Liver (tissue), 9 donors: ENCODE measurements around the gene MYH2. TPM values are rescaled to one million over a fixed set of nuclear protein-coding genes. Genes with fewer than 3 reads are reported as not detected.

Experiments
- DNase-seq: peaks from one replicate; pipeline ENCODE4 v3.0.0-alpha.2; 2017; ENCODE audit warnings: low spot score
- H3K27ac ChIP-seq, 2 donors: one replicate each; pipeline ENCODE4 v1.7.0; 2013; ENCODE audit warnings: inconsistent platforms in 2 of 2, low read length in 2 of 2, control low read depth in 1 of 2, low read depth in 1 of 2, mild to moderate bottlenecking in 1 of 2
- H3K27me3 ChIP-seq, 4 donors: one replicate each; pipeline versions ENCODE4 v1.6.1 to v1.7.0; 2013; ENCODE audit warnings: low read length in 3 of 4, inconsistent platforms in 1 of 4, mild to moderate bottlenecking in 1 of 4, moderate library complexity in 1 of 4; ENCODE audit not compliant: control insufficient read depth in 4 of 4, insufficient read depth in 4 of 4
- H3K36me3 ChIP-seq, 4 donors: one replicate each; pipeline versions ENCODE4 v1.6.1 to v1.7.0; 2013; ENCODE audit warnings: low read length in 3 of 4, mild to moderate bottlenecking in 3 of 4, low read depth in 1 of 4, moderate library complexity in 1 of 4; ENCODE audit not compliant: control insufficient read depth in 4 of 4, insufficient read depth in 3 of 4
- H3K4me1 ChIP-seq, 4 donors: one replicate each; pipeline versions ENCODE4 v1.6.1 to v1.7.0; 2013; ENCODE audit warnings: low read length in 3 of 4, mild to moderate bottlenecking in 3 of 4, moderate library complexity in 1 of 4; ENCODE audit not compliant: control insufficient read depth in 4 of 4, insufficient read depth in 4 of 4
- H3K4me3 ChIP-seq, 3 donors: one replicate each; pipeline versions ENCODE4 v1.6.1 to v1.7.0; 2013; ENCODE audit warnings: low read length in 3 of 3, control low read depth in 1 of 3, low read depth in 1 of 3, mild to moderate bottlenecking in 1 of 3
- H3K9ac ChIP-seq, 2 donors: one replicate each; pipeline ENCODE4 v1.7.0; 2013; ENCODE audit warnings: low read length in 2 of 2, mild to moderate bottlenecking in 2 of 2, moderate library complexity in 2 of 2, control low read depth in 1 of 2, low read depth in 1 of 2
- H3K9me3 ChIP-seq, 4 donors: one replicate each; pipeline versions ENCODE4 v1.6.1 to v1.7.0; 2013; ENCODE audit warnings: low read length in 3 of 4; ENCODE audit not compliant: control insufficient read depth in 4 of 4
- ATF3 ChIP-seq: IDR thresholded peaks from 2 replicates; pipeline ENCODE4 v1.6.1; 2016; ENCODE audit warnings: antibody characterized with exemption
- EGR1 ChIP-seq, 2 donors: IDR thresholded peaks; 2 replicates each; pipeline ENCODE4 v1.6.1; 2016 to 2018; ENCODE audit warnings: antibody characterized with exemption in 2 of 2, low read depth in 2 of 2
- FOXA1 ChIP-seq: IDR thresholded peaks from 2 replicates; pipeline ENCODE4 v1.6.1; 2016; ENCODE audit warnings: antibody characterized with exemption
- FOXA2 ChIP-seq: IDR thresholded peaks from 2 replicates; pipeline ENCODE4 v1.6.1; 2016; ENCODE audit warnings: antibody characterized with exemption
- GABPA ChIP-seq, 2 donors: IDR thresholded peaks in 1 of 2; conservative IDR thresholded peaks in 1 of 2; 2 replicates each; pipeline ENCODE4 v1.6.1; 2016; ENCODE audit warnings: antibody characterized with exemption in 2 of 2, mild to moderate bottlenecking in 1 of 2, moderate library complexity in 1 of 2
- HNF4A ChIP-seq, 2 donors: conservative IDR thresholded peaks; 2 replicates each; pipeline ENCODE4 v1.6.1; 2016; ENCODE audit warnings: antibody characterized with exemption in 2 of 2, mild to moderate bottlenecking in 2 of 2
- HNF4G ChIP-seq: IDR thresholded peaks from 2 replicates; pipeline ENCODE4 v1.6.1; 2016; ENCODE audit warnings: antibody characterized with exemption
- JUND ChIP-seq, 2 donors: IDR thresholded peaks; 2 replicates each; pipeline ENCODE4 v1.6.1; 2016; ENCODE audit warnings: antibody characterized with exemption in 2 of 2
- NR2F2 ChIP-seq: IDR thresholded peaks from 2 replicates; pipeline ENCODE4 v1.6.1; 2016; ENCODE audit warnings: antibody characterized with exemption
- RAD21 ChIP-seq, 2 donors: IDR thresholded peaks; 2 replicates each; pipeline ENCODE4 v1.6.1; 2016; ENCODE audit warnings: antibody characterized with exemption in 2 of 2, mild to moderate bottlenecking in 2 of 2
- REST ChIP-seq: IDR thresholded peaks from 2 replicates; pipeline ENCODE4 v1.6.1; 2016; ENCODE audit warnings: antibody characterized with exemption, mild to moderate bottlenecking
- TAF1 ChIP-seq: conservative IDR thresholded peaks from 2 replicates; pipeline ENCODE4 v1.6.1; 2016; ENCODE audit warnings: antibody characterized with exemption, mild to moderate bottlenecking
- YY1 ChIP-seq: IDR thresholded peaks from 2 replicates; pipeline ENCODE4 v1.6.1; 2016; ENCODE audit warnings: antibody characterized with exemption, mild to moderate bottlenecking
- ZBTB33 ChIP-seq: IDR thresholded peaks from 2 replicates; pipeline ENCODE4 v1.6.1; 2016; ENCODE audit warnings: antibody characterized with exemption
- polyA plus RNA-seq, 2 donors: library from polyadenylated mRNA; stranded (reverse) in 1 of 2; unstranded in 1 of 2; fragments of 200-250 nt in 1 of 2; fragments of >200 nt in 1 of 2; fragmentation: Nextera tagmentation in 1 of 2; extraction: Ambion mirVana in 1 of 2; gene quantifications; one replicate each; pipeline versions ENCODE4 v1.2.1 to v1.2.3, GENCODE V29; 2013 to 2015
- total RNA-seq, 2 donors: library from RNA; depleted of rRNA; stranded (reverse); fragments of >200 nt; gene quantifications; one replicate each; pipeline ENCODE4 v1.2.3, GENCODE V29; 2014
- TF ChIP-seq, protein P1 (sequence below): IDR thresholded peaks from 2 replicates; pipeline ENCODE4 v1.6.1; 2016; ENCODE audit warnings: antibody characterized with exemption
- TF ChIP-seq, protein P2 (sequence below): fragments of 150-350 bp; IDR thresholded peaks from 2 replicates; pipeline ENCODE4 v1.5.1; 2017; ENCODE audit warnings: improper control_type of control experiment, low read depth, low read length; ENCODE audit not compliant: missing input control
- donor health status: healthy.
- donor health status: healthy.
- donor health status: healthy.
- donor health status: healthy.
- donor health status: healthy.

The MYH2 gene
- total and polyA plus RNA-seq, 4 donors: under 0.01 to 0.23 TPM; not detected in 2

DNA sequence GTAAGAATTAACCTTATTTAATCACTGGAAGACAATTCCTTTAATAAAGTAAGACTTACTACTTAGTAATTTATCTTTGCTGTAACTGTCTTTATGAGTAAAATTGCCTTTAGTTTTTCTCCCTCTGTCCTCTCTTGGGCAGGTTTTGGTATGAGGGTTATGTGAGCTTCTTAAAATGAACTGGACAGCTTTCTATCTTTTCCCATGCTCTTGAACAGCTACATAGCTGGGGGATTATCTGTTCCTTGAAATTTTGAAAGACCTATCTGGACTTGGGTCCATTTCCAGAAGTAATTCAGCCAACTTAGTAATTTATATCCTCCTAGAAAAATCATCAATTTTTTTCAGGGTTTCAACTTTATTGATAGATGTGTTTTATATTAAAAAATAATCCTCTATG is 27.5 kb downstream of the MYH2 start:
- H3K4me1 ChIP-seq: peaks cover 0 to 2% (median 0%) of the 10 kb centered on the region in 4 donors
- no peak overlapping the region for H3K27ac ChIP-seq
- no peak for TF ChIP-seq HNF4G
- TF ChIP-seq FOXA1: no peak
- TF ChIP-seq HNF4A (conservative IDR thresholded peaks at IDR 0.05): no peak
- TF ChIP-seq NR2F2: no peak
- TF ChIP-seq ZBTB33: no peak
- no peak for TF ChIP-seq YY1
- no peak for TF ChIP-seq EGR1 (IDR thresholded peaks at IDR 0.05; ENCODE audit: low read depth in 2 of 2)
- TF ChIP-seq, protein P1, sequence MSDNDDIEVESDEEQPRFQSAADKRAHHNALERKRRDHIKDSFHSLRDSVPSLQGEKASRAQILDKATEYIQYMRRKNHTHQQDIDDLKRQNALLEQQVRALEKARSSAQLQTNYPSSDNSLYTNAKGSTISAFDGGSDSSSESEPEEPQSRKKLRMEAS: no peak
- TF ChIP-seq JUND (IDR thresholded peaks at IDR 0.05): no peak
- TF ChIP-seq TAF1: no peak
- TF ChIP-seq FOXA2: no peak
- no peak for TF ChIP-seq GABPA (IDR thresholded peaks at IDR 0.05 in 1 of 2, conservative IDR thresholded peaks at IDR 0.05 in 1 of 2)
- TF ChIP-seq, protein P2, sequence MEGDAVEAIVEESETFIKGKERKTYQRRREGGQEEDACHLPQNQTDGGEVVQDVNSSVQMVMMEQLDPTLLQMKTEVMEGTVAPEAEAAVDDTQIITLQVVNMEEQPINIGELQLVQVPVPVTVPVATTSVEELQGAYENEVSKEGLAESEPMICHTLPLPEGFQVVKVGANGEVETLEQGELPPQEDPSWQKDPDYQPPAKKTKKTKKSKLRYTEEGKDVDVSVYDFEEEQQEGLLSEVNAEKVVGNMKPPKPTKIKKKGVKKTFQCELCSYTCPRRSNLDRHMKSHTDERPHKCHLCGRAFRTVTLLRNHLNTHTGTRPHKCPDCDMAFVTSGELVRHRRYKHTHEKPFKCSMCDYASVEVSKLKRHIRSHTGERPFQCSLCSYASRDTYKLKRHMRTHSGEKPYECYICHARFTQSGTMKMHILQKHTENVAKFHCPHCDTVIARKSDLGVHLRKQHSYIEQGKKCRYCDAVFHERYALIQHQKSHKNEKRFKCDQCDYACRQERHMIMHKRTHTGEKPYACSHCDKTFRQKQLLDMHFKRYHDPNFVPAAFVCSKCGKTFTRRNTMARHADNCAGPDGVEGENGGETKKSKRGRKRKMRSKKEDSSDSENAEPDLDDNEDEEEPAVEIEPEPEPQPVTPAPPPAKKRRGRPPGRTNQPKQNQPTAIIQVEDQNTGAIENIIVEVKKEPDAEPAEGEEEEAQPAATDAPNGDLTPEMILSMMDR: no peak
- no peak for TF ChIP-seq REST
- no peak for TF ChIP-seq RAD21 (IDR thresholded peaks at IDR 0.05)
- TF ChIP-seq ATF3: no peak
- no peak overlapping the region for H3K4me3 ChIP-seq
- H3K27me3 ChIP-seq: no peaks in the 10 kb centered on the region
- no peak for DNase-seq
- no peak overlapping the region for H3K9ac ChIP-seq
- H3K9me3 ChIP-seq: no peaks in the 10 kb centered on the region
- no peaks in the 10 kb centered on the region for H3K36me3 ChIP-seq
